D721Med (cell line): Measurements from ENCODE around the gene FILIP1L.

Experiments
- DNase-seq: peaks from one replicate; pipeline ENCODE4 v3.0.0; 2011; ENCODE audit warnings: low spot score; ENCODE audit not compliant: insufficient read length
- FAIRE-seq: peaks from 2 replicates; lab custom pipeline; 2011; peaks lifted over from hg19 to GRCh38; lab: Jason Lieb, UNC
- TF ChIP-seq, protein P1 (sequence below): IDR thresholded peaks from 2 replicates; pipeline ENCODE4 v1.5.1; 2012; ENCODE audit warnings: mild to moderate bottlenecking, control low read depth; ENCODE audit not compliant: insufficient read depth; ENCODE audit errors: missing control alignments

Gene FILIP1L

DNA sequence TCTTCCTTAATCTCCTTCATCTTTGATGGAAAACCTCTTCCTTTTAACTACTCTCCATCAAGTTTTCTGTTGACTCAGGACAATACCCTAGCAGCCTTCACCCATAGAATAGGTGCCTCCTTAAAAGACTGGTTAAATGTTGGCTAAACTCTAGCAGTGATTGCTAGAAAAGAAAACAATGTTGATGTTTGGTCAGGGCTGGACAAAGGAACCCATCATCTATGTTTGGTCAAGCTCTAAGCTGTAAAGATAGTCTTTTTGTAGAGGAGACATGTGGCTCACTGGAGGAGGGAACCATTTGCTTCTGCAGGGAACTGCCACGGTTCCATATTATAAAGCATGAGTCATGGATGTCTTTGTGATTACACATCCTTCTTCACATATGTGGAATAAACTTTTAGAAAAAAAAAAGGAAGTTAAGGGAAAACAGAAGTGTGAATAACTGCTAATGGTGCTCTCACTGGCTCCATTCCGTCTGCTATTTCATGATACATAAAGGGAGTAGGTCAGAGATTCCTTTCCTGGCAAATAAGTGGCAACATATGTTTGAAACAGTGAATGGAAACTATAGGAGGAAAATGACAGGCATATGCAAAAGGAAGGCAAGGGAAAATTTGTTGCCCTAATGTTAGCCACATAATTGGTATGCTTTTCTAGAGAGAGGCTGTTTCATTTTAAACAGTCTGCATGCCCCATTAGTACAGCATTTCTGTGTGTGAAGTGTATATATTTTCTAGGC is 218.4 kb downstream of the FILIP1L start:
- DNase-seq (no peak), FAIRE-seq (no peak)
- TF ChIP-seq, protein P1, sequence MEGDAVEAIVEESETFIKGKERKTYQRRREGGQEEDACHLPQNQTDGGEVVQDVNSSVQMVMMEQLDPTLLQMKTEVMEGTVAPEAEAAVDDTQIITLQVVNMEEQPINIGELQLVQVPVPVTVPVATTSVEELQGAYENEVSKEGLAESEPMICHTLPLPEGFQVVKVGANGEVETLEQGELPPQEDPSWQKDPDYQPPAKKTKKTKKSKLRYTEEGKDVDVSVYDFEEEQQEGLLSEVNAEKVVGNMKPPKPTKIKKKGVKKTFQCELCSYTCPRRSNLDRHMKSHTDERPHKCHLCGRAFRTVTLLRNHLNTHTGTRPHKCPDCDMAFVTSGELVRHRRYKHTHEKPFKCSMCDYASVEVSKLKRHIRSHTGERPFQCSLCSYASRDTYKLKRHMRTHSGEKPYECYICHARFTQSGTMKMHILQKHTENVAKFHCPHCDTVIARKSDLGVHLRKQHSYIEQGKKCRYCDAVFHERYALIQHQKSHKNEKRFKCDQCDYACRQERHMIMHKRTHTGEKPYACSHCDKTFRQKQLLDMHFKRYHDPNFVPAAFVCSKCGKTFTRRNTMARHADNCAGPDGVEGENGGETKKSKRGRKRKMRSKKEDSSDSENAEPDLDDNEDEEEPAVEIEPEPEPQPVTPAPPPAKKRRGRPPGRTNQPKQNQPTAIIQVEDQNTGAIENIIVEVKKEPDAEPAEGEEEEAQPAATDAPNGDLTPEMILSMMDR = no peak

DNA sequence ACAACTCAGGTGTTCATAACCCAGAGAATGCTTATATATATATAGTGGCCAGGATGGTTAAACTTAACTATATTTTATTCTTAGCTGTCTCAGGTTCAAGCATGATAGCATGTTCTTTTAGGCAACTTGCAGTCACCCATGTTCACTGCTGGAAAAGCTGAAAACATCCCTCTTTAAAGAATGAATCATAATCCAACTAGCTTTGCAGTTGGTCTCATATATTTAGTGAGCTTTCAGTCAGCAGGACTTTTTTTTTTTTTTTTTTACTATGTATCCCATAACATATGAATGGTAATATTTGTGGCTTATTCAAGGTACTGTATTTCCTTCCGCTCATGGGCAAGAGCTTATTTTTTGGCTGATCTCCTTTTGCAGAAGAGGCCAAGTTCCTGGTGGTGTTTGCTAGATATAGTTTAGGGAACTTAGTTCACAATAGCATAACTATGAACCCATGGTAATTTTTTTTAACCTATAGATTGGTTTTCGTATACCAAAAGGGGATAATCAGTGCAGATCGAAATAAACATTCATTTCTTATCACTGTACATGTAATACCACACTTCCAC is 219.1 kb downstream of the FILIP1L start:
- TF ChIP-seq, protein P1 = no peak
- no peak for DNase-seq
- FAIRE-seq = no peak

DNA sequence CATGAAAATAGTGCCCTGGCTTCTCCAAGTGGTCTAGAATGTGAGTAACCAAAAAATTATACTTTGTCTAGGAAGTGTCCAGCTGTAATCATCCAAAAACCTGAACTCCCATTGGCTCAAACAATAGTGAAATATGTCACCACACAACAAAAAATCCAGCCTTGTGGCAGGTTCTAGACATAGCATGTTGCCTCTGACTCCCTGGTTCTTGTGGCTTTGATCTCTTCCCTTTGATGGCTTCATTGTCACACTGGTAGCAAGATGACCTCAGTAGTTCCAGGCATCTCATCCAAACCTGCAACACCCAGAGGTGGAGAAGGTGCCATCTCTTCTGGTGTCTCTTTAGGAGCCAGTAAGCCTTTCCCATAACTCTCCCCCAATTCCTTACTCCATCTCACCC is 222.0 kb downstream of the FILIP1L start:
- FAIRE-seq (no peak), DNase-seq (no peak)
- TF ChIP-seq, protein P1 = no peak

- DNase-seq (no peak), FAIRE-seq (no peak)
- TF ChIP-seq, protein P1 = no peak
Observed at GRCh38 chr3:99891610-99892285, 222.6 kb downstream of the FILIP1L start.

DNA sequence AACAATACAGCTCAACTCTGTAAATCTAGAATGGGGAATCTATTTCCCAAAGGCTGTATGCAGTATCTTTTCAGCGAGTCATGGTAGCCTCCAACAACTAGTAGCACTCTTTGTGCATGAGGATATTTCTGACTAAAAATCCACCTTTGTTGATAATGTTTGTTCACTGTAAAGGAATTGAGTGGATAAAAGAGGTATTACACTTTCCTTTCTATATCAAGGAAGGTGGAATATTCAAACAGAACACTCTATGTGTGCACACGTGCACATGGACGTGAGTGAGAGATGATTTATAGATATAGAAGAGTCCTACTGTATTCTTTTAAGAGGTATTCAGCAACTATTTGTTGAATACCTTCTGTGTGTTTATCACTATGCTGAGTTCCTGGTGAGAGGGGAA is 228.4 kb downstream of the FILIP1L start:
- FAIRE-seq (no peak), DNase-seq (no peak)
- TF ChIP-seq, protein P1 = no peak

- DNase-seq (no peak), FAIRE-seq (no peak)
- TF ChIP-seq, protein P1 = no peak
Observed at GRCh38 chr3:99885085-99885484, 229.2 kb downstream of the FILIP1L start.

- TF ChIP-seq, protein P1 = no peak
- no peak for FAIRE-seq
- no peak for DNase-seq
Observed at GRCh38 chr3:99884484-99884883, 229.8 kb downstream of the FILIP1L start.
